ES-I3 (cell line): ENCODE data around the gene CAPN7.

ENCODE experiments used
- H3K36me3 ChIP-seq: 2 replicates; pipeline ENCODE4 v1.6.1; 2013; ENCODE audit warnings: mild to moderate bottlenecking, low read length, control low read depth, moderate library complexity; ENCODE audit not compliant: insufficient read depth
- H3K4me1 ChIP-seq: 2 replicates; pipeline ENCODE4 v1.6.1; 2013; ENCODE audit warnings: mild to moderate bottlenecking, control low read depth, low read length; ENCODE audit not compliant: insufficient read depth
- H3K9ac ChIP-seq: 2 replicates; pipeline ENCODE4 v1.6.1; 2013; ENCODE audit warnings: low read depth, mild to moderate bottlenecking, low read length, moderate library complexity
- H3K9me3 ChIP-seq: 2 replicates; pipeline ENCODE4 v1.6.1; 2013; ENCODE audit warnings: mild to moderate bottlenecking, low read length, moderate library complexity; ENCODE audit not compliant: control insufficient read depth, insufficient read depth

Gene CAPN7

GRCh38 chr3:15214758-15215157 lies 8.7 kb downstream of the CAPN7 start:
- Histone ChIP-seq H3K9me3 (no peaks in the 10 kb centered on the region), H3K36me3 (peaks cover 9% of the 10 kb centered on the region; the same call in 1 of the 2 replicates), H3K4me1 (no peaks in the 10 kb centered on the region), H3K9ac (no peak overlapping the region)

DNA sequence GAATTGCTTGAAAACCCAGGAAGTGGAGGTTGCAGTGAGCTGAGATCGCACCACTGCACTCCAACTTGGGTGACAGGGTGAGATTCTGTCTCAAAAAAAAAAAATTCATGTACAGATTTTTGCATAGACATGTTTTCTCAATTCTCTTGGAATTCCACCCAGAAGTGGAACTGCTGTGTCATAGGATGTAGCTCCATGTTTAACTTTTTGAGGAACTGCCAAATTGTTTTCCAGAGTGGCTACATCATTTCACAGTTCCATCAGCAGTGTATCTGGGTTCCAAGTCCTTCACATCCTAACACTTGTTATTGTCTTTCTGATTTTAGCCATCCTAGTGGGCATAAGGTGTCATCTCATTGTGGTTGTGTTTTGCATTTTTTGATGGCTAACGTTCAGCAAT lies 9.9 kb downstream of the CAPN7 start:
- Histone ChIP-seq H3K9me3 (no peaks in the 10 kb centered on the region), H3K36me3 (peaks cover 9% of the 10 kb centered on the region), H3K9ac (no peak overlapping the region), H3K4me1 (no peaks in the 10 kb centered on the region)

- Histone ChIP-seq H3K9ac (no peak overlapping the region), H3K36me3 (peaks cover 9% of the 10 kb centered on the region), H3K9me3 (no peaks in the 10 kb centered on the region), H3K4me1 (no peaks in the 10 kb centered on the region)
Measured at GRCh38 chr3:15216501-15216900, 10.5 kb downstream of the CAPN7 start.

GRCh38 chr3:15217011-15217671 lies 11.1 kb downstream of the CAPN7 start:
- Histone ChIP-seq H3K4me1 (no peaks in the 10 kb centered on the region), H3K9ac (no peak overlapping the region), H3K36me3 (peaks cover 9% of the 10 kb centered on the region), H3K9me3 (no peaks in the 10 kb centered on the region)

DNA sequence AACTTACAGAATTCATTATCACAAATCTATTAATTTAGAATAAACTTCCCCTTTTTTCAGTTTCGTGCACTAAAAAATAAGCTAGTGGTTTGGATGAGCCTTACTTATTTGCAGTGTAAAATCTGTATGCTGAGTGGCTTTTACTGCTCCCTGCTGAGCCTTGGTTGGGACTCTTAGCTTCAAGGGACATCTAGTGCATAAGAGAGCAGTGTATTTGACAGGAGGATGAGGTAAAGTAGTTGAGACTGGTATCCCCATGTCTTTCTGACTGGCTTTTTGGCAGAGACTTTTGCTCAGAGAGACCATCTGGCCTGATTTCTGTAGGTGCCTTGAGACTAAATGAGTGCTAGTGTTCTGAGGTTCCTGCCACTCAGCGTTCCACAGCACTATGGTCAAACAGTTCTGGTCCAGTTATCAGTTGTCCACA lies 11.8 kb downstream of the CAPN7 start:
- Histone ChIP-seq H3K36me3 (peaks cover 12% of the 10 kb centered on the region), H3K4me1 (no peaks in the 10 kb centered on the region), H3K9me3 (no peaks in the 10 kb centered on the region), H3K9ac (no peak overlapping the region)

DNA sequence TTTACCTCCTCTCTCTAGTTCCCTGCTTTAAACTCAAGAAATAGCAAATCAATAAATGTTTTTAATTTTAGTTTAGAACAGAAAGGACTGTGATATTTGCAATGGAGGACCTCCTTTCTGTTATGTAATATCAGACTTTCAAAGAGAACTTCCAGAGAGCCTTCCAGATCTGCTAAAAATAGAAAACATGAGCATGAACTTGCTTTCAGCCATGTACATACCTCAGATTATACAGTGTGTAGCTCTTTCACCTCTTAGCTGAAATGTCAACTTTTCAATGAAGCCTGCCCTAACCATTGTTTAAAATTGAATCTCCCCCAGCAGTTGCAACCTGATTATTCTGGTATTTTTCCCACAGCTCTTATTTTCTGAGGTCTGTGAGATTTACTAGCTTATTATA lies 12.6 kb downstream of the CAPN7 start:
- H3K9me3 ChIP-seq: no peaks in the 10 kb centered on the region
- H3K36me3 ChIP-seq: peaks cover 10% of the 10 kb centered on the region
- H3K4me1 ChIP-seq: no peaks in the 10 kb centered on the region
- H3K9ac ChIP-seq: no peak overlapping the region

GRCh38 chr3:15220056-15220455 lies 14.0 kb downstream of the CAPN7 start:
- peaks cover 10% of the 10 kb centered on the region for H3K36me3 ChIP-seq
- no peak overlapping the region for H3K9ac ChIP-seq
- H3K4me1 ChIP-seq: no peaks in the 10 kb centered on the region
- H3K9me3 ChIP-seq: no peaks in the 10 kb centered on the region

GRCh38 chr3:15220661-15221060 lies 14.6 kb downstream of the CAPN7 start:
- Histone ChIP-seq H3K9me3 (no peaks in the 10 kb centered on the region), H3K9ac (no peak overlapping the region), H3K4me1 (no peaks in the 10 kb centered on the region), H3K36me3 (peaks cover 10% of the 10 kb centered on the region)

DNA sequence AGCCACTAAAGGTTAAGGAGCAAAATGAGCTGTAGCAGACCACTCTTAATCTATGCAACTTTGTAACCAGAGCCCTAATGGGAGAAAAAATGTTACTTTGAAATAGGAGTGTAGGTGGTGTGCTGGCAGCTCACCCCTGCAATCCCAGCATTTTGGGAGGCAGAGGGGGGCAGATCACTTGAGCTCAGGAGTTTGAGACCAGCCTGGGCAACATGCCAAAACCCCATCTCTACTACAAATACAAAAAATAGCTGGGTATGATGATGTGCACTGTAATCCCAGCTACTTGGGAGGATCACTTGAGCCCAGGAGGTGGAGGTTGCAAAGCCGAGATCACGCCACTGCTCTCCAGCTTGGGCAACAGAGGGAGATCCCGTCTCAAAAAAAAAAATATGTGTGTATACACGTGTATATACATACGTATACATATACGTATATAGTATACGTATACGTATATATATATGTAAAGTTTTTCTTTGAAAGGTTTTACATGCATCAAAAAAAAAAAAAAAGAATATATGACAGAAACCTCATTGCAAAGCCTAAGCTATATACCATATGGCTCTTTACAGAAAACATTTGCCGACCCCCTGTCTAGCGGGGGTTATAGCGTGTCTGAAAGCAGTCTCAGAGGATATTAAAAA lies 15.7 kb downstream of the CAPN7 start:
- H3K9ac ChIP-seq: no peak overlapping the region
- peaks cover 10% of the 10 kb centered on the region for H3K36me3 ChIP-seq
- H3K9me3 ChIP-seq: no peaks in the 10 kb centered on the region
- no peaks in the 10 kb centered on the region for H3K4me1 ChIP-seq

GRCh38 chr3:15223685-15224572 lies 17.9 kb downstream of the CAPN7 start:
- Histone ChIP-seq H3K36me3 (peaks cover 5% of the 10 kb centered on the region), H3K9ac (no peak overlapping the region), H3K4me1 (no peaks in the 10 kb centered on the region), H3K9me3 (no peaks in the 10 kb centered on the region)

GRCh38 chr3:15228147-15228546 lies 22.1 kb downstream of the CAPN7 start:
- Histone ChIP-seq H3K4me1 (no peaks in the 10 kb centered on the region), H3K36me3 (no peaks in the 10 kb centered on the region; the same call in 1 of the 2 replicates), H3K9ac (no peak overlapping the region), H3K9me3 (no peaks in the 10 kb centered on the region)

- no peaks in the 10 kb centered on the region for H3K9me3 ChIP-seq
- H3K9ac ChIP-seq: no peak overlapping the region
- no peaks in the 10 kb centered on the region for H3K4me1 ChIP-seq
- no peaks in the 10 kb centered on the region; the same call in 1 of the 2 replicates for H3K36me3 ChIP-seq
Measured at GRCh38 chr3:15229262-15229661, 23.2 kb downstream of the CAPN7 start.

GRCh38 chr3:15241341-15241740 lies 35.3 kb downstream of the CAPN7 start:
- H3K9me3 ChIP-seq: no peaks in the 10 kb centered on the region
- H3K36me3 ChIP-seq: peaks cover 9% of the 10 kb centered on the region
- H3K4me1 ChIP-seq: no peaks in the 10 kb centered on the region
- H3K9ac ChIP-seq: no peak overlapping the region

GRCh38 chr3:15243822-15244482 lies 37.9 kb downstream of the CAPN7 start:
- Histone ChIP-seq H3K36me3 (peaks cover 9% of the 10 kb centered on the region), H3K9me3 (no peaks in the 10 kb centered on the region)

More at GRCh38 chr3:15243822-15244482, 37.9 kb downstream of the CAPN7 start:
- Histone ChIP-seq H3K9ac (no peak overlapping the region), H3K4me1 (no peaks in the 10 kb centered on the region)
